Kidney (tissue), 14 donors: Measurements from ENCODE around the gene CCDC3. TPM values are rescaled to one million over a fixed set of nuclear protein-coding genes. Genes with fewer than 3 reads are reported as not detected.

Experiments used
- DNase-seq, 5 donors: peaks; one replicate each; pipeline ENCODE4 v3.0.0-alpha.2; 2013 to 2020
- FAIRE-seq: peaks from 2 replicates; lab custom pipeline; 2012; peaks lifted over from hg19 to GRCh38; lab: Jason Lieb, UNC
- H3K27ac ChIP-seq, 2 donors: one replicate each; pipeline ENCODE4 v1.7.0; 2013; ENCODE audit warnings: low read depth in 2 of 2, low read length in 2 of 2, inconsistent platforms in 1 of 2
- H3K27me3 ChIP-seq: one replicate; pipeline ENCODE4 v1.7.1; 2013; ENCODE audit warnings: low read length, inconsistent platforms; ENCODE audit not compliant: control insufficient read depth, insufficient read depth
- H3K36me3 ChIP-seq, 3 donors: one replicate each; pipeline versions ENCODE4 v1.7.0 to v1.7.1; 2013; ENCODE audit warnings: low read length in 3 of 3, control low read depth in 1 of 3, inconsistent platforms in 1 of 3; ENCODE audit not compliant: insufficient read depth in 3 of 3, control insufficient read depth in 2 of 3
- H3K4me1 ChIP-seq, 3 donors: one replicate each; pipeline versions ENCODE4 v1.7.0 to v1.7.1; 2013; ENCODE audit warnings: low read length in 3 of 3, inconsistent platforms in 1 of 3, low read depth in 1 of 3; ENCODE audit not compliant: control insufficient read depth in 2 of 3, insufficient read depth in 2 of 3
- H3K4me3 ChIP-seq, 3 donors: one replicate each; pipeline versions ENCODE4 v1.7.0 to v1.8.1; 2013; ENCODE audit warnings: low read length in 3 of 3, control low read depth in 1 of 3, inconsistent platforms in 1 of 3
- H3K9ac ChIP-seq, 3 donors: one replicate each; pipeline versions ENCODE4 v1.7.0 to v1.7.1; 2013; ENCODE audit warnings: low read length in 3 of 3, control low read depth in 1 of 3, inconsistent platforms in 1 of 3
- H3K9me3 ChIP-seq, 3 donors: one replicate each; pipeline versions ENCODE4 v1.7.0 to v1.7.1; 2013; ENCODE audit warnings: low read length in 3 of 3, control low read depth in 1 of 3, inconsistent platforms in 1 of 3; ENCODE audit not compliant: control insufficient read depth in 2 of 3, insufficient read depth in 1 of 3
- intact Hi-C: fragments of 100-400 bp; cut with DNase I; formaldehyde crosslinking; loops from one replicate; pipeline ENCODE4 v1.11.1; 2022
- polyA plus RNA-seq: library from polyadenylated mRNA; stranded (reverse); fragments of 350-450 nt; fragmentation: Illumina TruSeq; extraction: RNeasy Lipid Tissue Mini Kit (QIAGEN cat#74804); gene quantifications from one replicate; pipeline ENCODE4 v1.2.3, GENCODE V29; 2014; ENCODE audit warnings: low read depth, low replicate concordance; ENCODE audit not compliant: insufficient read depth
- total RNA-seq: library from RNA; stranded (reverse); fragmentation: NEBNext Ultra II Directional; extraction: Animal tissue kit (Norgen Biotek cat#: 25700); gene quantifications from one replicate; pipeline ENCODE4 v1.2.1, GENCODE V29; 2021
- TF ChIP-seq, protein P1 (sequence below): IDR thresholded peaks from 3 replicates; pipeline ENCODE4 v1.5.1; 2012; ENCODE audit warnings: mild to moderate bottlenecking, moderate library complexity, borderline replicate concordance; ENCODE audit not compliant: insufficient read depth; ENCODE audit errors: extremely low read depth
- donor health status: control.
- donor health status: control.
- donor health status: control.
- donor health status: control.
- donor health status: control.
- donor health status: DM: yes; HTN: yes; CAD: no.
- donor health status: Normal renal cell carcinoma (clear cell type).

CCDC3 gene
- total and polyA plus RNA-seq, 2 donors from 2014 or later: 9.7 to 33.5 TPM

DNA sequence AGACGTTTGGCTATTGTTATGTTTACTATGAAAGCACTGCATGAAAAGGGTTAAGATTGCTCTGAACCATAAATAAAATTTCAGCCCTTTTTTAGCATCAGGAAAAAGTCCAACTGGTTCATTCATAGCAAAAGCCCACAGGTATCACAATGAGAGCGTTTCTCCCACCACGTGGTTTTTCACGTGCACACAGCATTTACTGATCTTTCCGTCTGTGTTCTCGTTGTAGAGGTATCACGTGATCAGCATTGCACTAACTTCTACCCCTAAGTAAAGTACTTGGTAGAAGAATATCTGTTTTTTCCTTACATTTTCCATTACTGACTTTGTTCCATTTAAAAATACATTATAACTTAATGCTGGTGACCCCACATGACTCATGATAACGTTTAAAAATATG lies 17.8 kb upstream of the CCDC3 start:
- TF ChIP-seq, protein P1, sequence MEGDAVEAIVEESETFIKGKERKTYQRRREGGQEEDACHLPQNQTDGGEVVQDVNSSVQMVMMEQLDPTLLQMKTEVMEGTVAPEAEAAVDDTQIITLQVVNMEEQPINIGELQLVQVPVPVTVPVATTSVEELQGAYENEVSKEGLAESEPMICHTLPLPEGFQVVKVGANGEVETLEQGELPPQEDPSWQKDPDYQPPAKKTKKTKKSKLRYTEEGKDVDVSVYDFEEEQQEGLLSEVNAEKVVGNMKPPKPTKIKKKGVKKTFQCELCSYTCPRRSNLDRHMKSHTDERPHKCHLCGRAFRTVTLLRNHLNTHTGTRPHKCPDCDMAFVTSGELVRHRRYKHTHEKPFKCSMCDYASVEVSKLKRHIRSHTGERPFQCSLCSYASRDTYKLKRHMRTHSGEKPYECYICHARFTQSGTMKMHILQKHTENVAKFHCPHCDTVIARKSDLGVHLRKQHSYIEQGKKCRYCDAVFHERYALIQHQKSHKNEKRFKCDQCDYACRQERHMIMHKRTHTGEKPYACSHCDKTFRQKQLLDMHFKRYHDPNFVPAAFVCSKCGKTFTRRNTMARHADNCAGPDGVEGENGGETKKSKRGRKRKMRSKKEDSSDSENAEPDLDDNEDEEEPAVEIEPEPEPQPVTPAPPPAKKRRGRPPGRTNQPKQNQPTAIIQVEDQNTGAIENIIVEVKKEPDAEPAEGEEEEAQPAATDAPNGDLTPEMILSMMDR: no peak
- no peak for DNase-seq
- H3K9ac ChIP-seq: no peak overlapping the region
- intact Hi-C loops: no loop called here
- H3K9me3 ChIP-seq: peaks cover 0 to 7% (median 5%) of the 10 kb centered on the region in 3 donors
- H3K36me3 ChIP-seq: no peaks in the 10 kb centered on the region
- FAIRE-seq: no peak
- H3K27me3 ChIP-seq: no peaks in the 10 kb centered on the region
- no peak overlapping the region for H3K27ac ChIP-seq
- no peaks in the 10 kb centered on the region for H3K4me1 ChIP-seq
- no peak overlapping the region for H3K4me3 ChIP-seq

DNA sequence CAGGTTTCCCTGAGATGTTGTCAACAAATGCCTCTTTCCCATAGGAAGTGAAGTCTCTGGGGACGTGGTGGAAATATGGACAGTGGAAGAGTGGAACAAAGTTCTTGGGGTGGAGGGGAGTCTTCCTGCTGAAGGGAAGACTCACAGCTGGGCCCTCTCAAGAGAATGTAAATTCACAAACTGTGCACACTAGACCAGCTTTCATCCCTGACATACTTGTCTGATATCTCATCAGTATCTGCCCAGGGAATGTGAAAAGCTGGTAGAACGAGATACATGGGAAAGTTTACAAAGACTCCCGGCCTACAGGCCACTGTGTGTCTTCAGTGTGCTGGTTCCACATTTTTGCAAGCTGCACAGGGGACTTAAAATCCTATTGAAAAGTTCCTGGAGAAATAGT lies 16.7 kb upstream of the CCDC3 start:
- DNase-seq (peak in 1 of 5 donors; percentile 47), FAIRE-seq (no peak)
- no peaks in the 10 kb centered on the region for H3K27me3 ChIP-seq
- no peaks in the 10 kb centered on the region for H3K36me3 ChIP-seq
- H3K4me3 ChIP-seq: no peak overlapping the region
- no peak overlapping the region for H3K27ac ChIP-seq
- peaks cover 0 to 3% (median 0%) of the 10 kb centered on the region in 3 donors for H3K9me3 ChIP-seq
- H3K4me1 ChIP-seq: no peaks in the 10 kb centered on the region
- TF ChIP-seq, protein P1: no peak
- H3K9ac ChIP-seq: no peak overlapping the region
- intact Hi-C loops: no loop called here

DNA sequence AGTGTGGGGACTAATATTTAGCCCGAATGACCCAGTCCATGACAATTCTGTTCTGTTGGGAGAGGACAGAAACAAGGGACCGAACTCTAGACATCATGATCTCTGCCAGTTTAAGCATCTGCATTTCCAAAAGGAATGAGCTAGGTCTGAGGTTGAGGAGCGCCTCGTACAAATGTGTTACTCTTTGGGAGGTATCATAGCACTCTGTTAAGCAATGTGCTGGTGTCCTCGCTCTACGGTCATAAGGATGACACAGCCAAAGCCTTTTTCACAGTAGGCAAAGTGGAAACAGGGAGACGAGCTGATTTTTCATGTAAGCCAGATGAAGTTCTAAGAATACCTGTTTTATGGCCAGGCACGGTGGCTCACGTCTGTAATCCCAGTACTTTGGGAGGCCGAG lies 15.4 kb upstream of the CCDC3 start:
- H3K9me3 ChIP-seq: peaks cover 0 to 5% (median 0%) of the 10 kb centered on the region in 3 donors
- H3K36me3 ChIP-seq: no peaks in the 10 kb centered on the region
- TF ChIP-seq, protein P1: no peak
- H3K9ac ChIP-seq: no peak overlapping the region
- no peak for DNase-seq
- FAIRE-seq: no peak
- intact Hi-C loops: no loop called here
- no peak overlapping the region for H3K27ac ChIP-seq
- H3K4me1 ChIP-seq: no peaks in the 10 kb centered on the region
- H3K27me3 ChIP-seq: no peaks in the 10 kb centered on the region
- H3K4me3 ChIP-seq: no peak overlapping the region

DNA sequence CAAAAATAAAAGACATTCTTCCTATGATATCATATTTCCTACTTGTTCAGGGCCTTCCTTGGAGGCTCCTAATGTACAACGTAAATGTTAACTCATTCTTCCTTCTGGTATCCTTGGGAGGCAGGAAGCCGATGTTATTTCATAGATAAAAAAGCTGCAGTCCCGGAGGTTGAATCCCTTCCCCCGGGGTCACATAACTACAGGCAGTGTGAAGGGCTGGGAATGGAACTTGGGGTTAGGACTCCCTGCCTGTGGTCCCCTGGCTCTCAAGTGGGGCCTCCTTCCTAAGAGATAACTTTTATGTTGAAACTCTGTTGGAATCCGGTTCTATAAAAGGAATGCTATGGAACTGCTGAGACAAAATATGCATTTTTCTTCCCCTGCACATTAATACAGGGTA lies 14.9 kb upstream of the CCDC3 start:
- H3K27ac ChIP-seq: no peak overlapping the region
- FAIRE-seq (no peak), DNase-seq (peak in 2 of 5 donors; percentile 22 to 58)
- H3K27me3 ChIP-seq: no peaks in the 10 kb centered on the region
- H3K9ac ChIP-seq: no peak overlapping the region
- H3K9me3 ChIP-seq: peaks cover 0 to 5% (median 0%) of the 10 kb centered on the region in 3 donors
- no peak overlapping the region for H3K4me3 ChIP-seq
- TF ChIP-seq, protein P1: no peak
- intact Hi-C loops: no loop called here
- no peaks in the 10 kb centered on the region for H3K36me3 ChIP-seq
- no peaks in the 10 kb centered on the region for H3K4me1 ChIP-seq
